NCI-H226 (cell line): ENCODE data around the gene DDX18.
"Not testable (repeated sequence)": the region's sequence is repeated elsewhere in the genome, so short reads cannot be mapped to it uniquely, and the experiment has no call there.

Experiments
- DNase-seq: peaks from one replicate; pipeline ENCODE4 v3.0.0-alpha.2; 2015

DDX18 gene

DNA sequence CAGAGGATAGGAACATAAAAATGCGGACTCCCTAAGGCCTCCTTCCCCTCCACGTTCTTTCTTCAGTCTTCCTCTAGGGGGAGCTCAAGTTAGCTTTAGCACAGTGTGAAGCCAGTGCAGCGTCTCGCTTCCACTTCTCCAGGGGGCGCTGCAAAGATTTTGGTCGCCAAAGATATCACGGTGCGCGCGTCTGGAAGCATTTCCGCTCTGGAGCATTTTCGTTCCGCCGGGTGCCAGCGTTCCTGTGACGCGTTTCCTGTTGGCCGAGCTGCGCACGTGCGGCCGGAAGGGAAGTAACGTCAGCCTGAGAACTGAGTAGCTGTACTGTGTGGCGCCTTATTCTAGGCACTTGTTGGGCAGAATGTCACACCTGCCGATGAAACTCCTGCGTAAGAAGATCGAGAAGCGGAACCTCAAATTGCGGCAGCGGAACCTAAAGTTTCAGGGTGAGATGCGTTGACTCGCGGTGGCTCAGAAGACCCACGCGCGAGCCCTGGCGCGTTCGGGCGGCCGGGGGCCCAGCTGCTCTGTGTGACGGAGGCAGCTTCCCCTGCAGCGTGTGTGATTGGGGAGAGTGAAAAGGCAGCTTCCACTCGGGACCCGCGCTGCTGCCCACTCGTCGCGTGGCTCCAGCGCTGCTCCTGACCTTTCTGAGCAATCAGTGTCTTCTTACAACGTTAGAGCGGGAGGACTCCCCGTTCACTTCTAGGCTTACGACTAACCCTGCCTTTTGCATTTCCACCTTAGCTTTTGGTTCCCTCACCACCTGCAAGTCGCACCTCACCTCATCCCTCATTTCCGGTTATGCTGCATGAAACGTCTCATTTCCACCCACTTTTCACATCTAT, at the start of gene DDX18:
Gene DDX18 (plus strand): TSS at position 275 of the 848 bp plus-strand sequence. CDS start 87 bp downstream, at position 362.
- DNase-seq: peak; percentile 94

DNA sequence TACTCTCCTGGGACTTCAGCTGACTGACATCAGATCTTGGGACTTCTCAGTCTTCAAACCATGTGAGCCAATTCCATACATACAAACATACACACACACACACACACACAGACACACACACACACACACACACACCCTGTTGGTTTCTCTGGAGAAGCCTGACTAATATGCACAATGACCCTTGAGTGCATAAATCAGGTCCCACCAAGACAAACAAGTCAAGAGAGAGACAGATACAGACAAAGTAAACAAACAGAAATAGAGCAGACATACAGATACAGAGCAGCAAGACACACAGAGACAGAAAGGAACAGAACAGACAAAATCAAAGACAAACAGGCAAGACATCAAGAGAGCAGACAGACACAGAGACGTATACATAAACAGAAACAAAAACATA, 43.8 kb upstream of the DDX18 start:
- DNase-seq: no peak

DNA sequence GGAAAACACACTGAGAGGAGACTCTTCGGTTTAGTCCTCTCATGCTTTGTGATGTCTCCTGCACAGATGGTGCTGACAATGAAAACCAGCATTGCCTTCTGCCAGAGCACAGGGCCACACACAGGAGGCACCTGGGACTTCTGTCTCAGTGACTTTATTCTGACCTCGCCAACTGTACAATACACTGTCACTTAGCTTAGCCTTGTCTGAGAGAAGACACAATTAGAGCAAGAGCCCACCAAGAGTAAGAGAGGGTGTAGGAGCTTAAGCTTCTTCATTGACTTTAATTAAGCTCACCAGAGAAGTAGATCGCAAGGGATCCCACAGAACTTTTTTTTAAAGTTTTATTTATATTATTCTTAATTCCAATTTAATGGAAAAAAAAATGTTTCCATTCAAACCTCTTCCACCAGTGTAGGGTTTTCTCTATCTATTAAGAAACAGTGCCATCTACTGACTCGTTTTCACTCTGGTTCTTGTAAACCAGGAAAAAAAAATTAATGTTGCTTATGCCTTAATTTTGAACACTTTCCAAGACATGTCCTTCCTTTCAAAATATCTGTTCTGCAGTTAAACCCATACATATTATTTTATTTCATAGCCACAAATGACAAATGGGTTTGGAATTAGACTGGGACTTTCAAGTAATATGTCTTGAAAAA, 42.4 kb upstream of the DDX18 start:
- no peak for DNase-seq

DNA sequence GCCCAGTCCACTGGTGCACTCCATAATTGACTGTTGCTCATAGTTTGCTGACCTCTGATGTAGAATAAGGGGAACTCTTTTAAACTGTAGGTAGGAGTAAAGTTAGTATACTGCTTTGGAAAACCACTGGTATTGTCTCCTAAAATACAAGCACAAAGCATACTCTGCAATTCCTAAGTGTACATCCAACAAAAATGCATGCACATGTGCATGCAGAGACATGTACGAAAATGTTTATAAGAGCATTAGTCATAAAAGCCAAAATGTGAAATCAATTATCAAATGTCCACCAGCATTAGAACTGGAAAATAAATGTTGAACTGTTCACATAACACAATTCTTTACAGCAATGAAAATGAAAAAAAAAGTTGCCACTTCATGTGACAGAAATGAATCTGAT, 39.8 kb upstream of the DDX18 start:
- DNase-seq: no peak

DNA sequence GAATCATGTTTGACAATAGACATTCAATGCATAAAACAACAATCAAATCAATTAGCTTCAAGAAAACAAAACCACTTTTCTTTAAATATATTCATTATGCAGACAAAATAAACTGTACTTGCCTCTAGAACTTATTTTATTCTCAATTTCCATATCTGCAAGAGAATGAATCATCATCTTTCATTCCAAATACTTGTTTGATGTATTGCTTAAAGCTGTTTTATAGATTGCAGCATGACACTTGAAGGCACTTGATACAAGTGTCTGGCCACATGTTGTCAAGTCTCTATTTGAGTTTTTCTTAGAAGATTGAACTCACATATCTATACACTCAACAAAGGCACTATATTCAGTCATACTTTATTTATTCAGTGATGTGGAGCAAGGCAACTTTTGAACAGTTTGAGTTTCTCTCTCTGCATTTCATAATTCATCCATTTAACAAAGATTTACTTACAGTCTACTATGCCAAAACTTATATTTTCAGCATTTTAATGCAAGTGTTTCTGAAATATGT, 38.7 kb upstream of the DDX18 start:
- no peak for DNase-seq

DNA sequence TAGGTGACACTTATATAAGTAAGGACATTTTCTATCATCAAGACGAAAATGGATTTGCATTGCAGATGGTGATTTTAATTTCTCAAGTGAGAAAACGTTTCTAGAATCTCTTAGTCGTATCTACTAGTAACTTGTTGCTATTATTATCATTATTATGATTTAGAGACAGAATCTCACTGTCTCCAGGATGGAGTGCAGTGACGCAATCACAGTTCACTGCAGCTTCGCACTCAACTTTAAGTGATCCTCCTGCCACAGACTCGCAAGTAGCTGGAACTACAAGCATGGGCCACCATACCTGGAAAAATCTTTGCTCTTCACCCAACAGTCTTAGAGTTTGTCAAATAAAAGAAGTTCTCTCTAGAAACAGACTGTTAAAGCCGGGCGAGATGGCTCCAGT, 37.6 kb upstream of the DDX18 start:
- no peak for DNase-seq

DNA sequence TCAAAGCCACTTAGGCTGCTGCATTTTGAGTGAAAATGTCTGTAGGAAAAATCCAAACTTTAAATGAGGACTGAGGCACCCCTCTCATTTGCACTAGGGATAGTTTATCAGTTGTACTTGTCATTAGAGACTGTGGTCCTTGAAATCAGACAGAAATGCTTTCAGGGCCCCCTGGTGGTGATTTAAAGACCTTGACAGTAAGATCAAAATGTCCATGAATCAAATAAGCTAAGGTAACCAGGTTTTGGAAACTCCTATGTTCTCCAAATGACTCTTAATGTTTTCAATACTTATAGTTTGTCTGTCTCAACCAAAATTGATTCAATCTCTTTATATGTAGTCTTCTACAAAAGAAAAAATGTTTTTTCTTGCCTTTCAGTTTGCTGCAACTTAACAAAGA, 28.8 kb upstream of the DDX18 start:
- DNase-seq: no peak

DNA sequence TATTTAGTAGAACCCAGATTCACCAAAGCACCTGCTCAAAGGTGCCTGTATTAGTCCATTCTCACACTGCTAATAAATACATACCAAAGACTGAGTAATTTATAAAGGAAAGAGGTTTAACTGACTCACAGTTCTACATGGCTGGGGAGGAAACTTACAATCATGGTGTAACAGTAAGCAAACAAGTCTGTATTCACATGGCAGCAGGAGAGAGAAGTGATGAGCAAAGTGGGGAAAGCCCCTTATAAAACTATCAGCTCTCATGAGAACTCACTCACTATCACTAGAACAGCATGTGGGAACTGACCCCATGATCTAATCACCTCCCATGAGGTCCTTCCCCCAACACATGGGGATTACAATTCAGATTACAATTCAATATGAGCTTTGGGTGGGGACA, 28.0 kb upstream of the DDX18 start:
- DNase-seq: no peak

DNA sequence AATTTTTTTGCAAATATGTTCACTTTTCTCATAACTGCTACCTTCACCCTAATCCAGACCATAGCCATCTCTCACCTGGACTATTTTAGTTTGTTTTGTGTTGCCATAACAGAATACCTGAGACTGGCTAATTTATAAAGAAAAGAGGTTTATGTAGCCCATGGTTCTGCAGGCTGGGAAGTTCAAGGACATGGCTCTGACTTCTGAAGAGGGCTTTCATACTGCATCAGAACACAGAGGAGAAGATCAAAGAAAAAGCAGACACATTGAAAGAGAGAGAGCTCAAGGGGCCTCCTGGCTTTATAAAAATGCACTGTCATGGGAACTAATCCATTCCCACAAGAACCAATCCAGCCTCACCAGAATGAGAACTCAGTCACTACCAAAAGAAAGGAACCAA, 25.0 kb upstream of the DDX18 start:
- DNase-seq: no peak

DNA sequence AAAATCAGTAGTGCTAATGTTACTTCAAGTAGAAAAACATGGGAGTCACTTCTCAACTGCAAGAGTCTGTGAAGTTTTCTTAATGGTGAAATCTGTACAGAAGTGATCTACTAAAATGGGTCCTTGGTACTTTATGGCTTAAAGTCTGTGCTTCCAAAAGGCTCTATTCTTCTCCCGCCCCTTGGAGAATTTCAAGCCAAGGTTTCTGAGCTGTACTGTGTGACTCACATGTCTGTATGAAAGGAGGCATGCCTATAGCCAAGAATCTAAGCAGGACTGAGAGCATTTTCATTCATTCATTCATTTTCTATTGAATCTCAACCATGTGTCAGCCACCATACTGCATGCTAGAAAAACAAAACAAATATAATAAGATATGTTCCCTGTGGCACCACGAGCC, 19.8 kb upstream of the DDX18 start:
- no peak for DNase-seq

DNA sequence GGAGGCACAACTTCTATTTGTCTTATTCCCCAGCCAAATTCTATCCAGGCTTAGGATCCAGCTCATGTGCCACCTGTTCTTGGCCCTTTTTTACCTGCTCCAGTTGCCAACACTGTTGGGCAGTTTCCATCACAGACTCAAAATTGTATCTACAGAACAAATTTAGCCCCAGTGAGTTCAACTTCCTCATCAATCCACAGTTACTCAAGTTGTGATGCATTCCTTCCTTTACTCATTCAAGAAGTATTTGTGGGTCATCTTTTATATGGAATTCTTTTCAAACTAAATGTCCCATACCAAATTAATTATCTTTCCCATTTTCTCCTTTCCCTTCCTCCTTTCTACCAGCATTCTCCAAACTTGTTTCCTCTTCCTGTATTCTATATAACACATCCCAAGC, 12.7 kb upstream of the DDX18 start:
- DNase-seq: no peak

DNA sequence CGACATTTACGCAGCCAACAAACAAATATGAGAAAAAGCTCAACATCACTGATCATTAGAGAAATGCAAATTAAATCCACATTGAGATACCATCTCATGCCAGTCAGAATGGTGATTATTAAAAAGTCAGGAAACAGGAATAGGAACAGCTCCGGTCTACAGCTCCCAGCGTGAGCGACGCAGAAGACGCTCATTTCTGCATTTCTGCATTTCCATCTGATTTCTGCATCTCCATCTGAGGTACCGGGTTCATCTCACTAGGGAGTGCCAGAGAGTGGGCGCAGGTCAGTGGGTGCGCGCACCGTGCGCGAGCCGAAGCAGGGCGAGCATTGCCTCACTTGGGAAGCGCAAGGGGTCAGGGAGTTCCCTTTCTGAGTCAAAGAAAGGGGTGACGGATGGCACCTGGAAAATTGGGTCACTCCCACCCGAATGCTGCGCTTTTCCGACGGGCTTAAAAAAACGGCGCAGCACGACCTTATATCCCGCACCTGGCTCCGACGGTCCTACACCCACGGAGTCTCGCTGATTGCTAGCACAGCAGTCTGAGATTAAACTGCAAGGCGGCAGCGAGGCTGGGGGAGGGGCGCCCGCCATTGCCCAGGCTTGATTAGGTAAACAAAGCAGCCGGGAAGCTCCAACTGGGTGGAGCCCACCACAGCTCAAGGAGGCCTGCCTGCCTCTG, 10.7 kb upstream of the DDX18 start:
- not testable (repeated sequence) for DNase-seq

DNA sequence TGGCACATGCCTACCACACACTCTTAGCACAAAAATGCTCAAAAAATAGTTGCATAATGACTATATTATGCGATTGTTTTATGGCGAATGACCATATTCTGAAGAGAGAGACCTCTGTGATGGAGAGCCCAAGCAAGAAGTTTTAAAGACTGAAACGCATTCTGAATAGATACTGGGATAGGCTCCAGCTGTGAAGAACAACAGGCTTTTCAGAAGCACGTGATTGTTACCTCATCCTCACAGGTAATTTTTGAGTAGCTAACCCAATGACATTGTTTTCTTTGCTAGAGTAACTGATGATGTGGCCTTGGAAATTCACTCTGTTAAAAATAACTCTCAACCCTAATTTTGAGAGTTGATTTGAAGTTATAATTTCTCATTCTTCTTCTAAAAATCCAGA, 2.0 kb upstream of the DDX18 start:
- no peak for DNase-seq

DNA sequence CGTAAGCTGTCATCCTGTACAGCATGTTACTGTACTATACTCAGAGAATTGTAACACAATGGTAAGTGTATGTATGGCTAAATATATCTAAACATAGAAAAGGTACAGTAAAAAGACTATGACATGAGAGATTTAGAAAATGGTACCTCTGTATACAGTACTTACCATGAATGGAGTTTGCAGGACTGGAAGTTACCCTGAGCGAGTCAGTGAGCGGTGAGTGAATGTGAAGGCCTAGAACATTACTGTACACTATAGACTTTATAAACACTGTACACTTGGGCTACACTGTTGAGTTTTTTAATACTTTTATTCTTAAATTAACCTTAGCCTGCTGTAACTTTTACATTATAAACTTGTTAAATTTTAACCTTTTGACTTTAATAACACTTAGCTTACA, 1.5 kb downstream of the DDX18 start:
- DNase-seq: no peak

DNA sequence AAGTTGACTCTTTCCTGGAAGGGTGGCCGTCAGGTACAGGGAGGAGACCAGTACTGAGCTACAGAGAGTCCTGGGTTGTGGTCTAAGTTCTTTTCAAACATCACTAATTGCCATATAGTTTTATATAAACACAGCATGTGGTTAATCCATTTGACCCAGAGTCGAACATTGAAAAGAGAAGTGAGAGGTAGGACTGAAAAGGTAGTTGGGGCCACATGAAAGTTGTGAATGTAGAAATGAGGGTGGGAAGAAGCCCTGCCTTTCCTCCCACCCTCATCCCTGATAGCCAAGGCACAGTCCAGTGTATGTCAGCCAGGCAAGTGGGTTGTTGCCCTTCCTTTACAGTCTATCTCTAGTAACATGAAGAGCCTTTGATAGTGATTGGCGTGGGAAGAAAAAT, 4.4 kb downstream of the DDX18 start:
- no peak for DNase-seq

DNA sequence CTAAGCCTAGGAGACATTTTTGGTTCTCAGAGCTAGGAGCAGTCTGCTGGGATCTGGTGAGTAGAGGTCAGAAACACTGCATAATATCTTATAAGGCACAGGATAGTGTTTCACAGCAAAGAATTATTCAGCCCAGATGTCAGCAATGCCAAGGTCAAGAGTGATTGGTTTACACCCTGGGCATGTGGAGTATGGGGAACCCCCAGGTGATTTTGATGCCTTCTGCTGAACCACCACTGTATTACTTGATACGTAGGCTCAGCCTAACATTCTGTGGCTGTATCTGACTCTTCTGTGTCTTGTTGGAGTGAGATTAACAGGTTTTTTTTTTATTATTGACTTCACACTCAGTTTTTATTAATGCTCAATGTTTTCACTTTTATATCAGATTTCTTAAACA, 6.0 kb downstream of the DDX18 start:
- DNase-seq: no peak

DNA sequence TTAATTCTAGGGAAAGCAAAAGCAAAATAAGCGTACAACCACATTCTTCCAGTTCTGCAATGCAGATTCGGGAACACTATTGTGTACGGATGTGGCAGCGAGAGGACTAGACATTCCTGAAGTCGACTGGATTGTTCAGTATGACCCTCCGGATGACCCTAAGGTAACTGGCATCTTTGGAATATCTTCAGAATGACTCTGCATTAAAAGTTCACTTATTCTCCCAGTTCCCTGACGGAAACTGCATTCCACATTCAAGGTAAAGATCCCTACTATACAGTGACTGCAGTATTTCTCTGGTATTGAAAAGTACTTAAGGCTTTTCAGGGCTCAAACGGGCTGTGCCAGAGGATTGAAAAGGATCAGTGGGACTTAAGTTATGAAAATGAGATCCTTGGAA, 10.9 kb downstream of the DDX18 start:
- no peak for DNase-seq

DNA sequence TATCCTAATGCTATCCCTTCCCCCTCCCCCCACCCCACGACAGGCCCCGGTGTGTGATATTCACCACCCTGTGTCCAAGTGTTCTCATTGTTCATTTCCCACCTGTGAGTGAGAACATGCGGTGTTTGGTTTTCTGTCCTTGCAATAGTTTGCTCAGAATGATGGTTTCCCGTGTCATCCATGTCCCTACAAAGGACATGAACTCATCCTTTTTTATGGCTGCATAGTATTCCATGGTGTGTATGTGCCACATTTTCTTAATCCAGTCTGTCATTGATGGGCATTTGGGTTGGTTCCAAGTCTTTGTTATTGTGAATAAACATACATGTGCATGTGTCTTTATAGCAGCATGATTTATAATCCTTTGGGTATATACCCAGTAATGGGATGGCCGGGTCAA, 13.0 kb downstream of the DDX18 start:
- DNase-seq: not testable (repeated sequence)

DNA sequence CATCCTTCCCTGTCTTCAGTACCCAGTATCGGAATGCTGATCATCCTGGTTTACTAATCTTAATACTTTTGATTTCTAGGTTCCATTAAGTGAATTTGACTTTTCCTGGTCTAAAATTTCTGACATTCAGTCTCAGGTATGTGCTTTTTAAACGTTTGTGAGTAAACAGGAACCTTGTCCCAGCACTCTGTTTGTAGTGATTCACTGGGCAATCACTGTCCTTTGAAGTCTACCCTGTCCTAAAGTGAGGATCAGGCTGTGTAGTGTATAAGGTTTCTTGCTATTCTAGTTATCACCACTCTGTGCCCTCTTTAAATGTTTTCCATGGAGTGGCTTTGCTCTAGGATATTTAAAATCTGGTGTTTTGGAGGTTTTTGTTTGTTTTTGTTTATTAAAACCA, 14.4 kb downstream of the DDX18 start:
- DNase-seq: no peak

DNA sequence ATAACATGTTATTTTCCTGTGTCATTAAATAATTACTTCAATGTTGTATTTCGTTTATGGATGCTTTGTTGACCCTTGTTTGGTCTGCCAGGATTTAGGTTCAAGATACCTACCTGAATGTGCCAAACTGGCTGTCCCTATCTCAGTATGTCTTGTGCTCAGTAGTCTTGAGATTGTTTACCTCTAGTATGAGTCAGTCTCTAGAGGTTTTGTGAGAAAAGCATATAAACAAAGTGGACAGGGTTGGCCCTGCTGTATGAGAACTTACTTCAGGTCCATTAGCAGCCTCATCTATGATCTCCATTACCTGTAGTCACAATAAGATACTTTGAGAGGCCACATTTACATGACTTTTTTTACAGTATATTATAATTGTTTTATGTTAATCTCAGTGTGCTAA, 17.8 kb downstream of the DDX18 start:
- DNase-seq: no peak

DNA sequence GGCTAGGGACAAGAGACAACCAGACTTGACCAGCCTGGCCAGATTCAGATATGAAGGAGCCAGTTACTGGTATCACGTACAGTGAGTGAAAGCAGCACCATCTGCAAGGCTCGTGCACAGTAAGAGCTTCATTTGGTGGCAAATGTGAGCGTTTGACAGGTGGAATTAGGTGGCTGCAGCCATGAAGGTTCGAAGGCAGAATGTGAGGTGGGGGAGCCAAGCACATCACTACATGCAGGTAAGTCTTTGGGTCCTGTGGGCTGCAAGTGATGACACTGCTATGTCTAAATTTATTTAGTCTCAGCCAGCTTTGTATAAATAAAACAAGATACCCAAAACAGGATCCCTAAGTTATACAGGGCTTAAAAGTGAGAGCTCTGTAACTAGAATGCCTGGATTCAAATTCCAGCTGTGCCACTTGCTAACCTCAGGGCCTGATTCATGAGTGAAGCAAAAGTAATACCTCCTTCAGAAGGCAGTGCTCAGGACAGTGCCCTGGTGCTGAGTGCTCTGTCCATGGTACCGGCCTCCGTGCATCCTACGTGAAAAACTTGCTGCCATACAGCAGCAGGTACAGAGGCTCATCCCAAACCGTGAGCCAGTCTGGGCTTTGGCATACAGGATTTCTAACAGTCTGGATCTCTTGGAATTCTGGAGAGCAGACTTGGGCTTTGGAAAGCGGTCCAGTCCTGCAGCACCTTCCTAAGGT, 18.6 kb downstream of the DDX18 start:
- DNase-seq: peak; percentile 32

DNA sequence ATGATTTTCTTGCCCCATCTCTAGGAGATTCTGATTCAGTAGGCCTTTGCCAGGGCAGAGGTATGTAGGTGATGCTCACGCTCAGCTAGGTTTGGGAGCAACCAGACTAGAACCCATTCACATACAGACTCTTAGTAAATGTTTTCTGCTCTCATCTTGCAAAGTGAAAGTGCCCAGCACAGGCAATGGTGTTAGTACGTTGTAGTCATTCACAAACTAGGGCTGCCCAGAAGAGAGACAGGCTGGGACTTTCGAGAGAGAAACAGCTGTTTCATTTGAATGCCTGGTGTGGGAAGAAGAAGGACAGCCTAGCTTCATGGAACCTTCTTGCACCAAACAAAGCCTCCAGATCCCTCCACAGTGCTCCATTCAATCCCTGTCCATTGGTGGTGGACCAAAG, 19.4 kb downstream of the DDX18 start:
- DNase-seq: no peak

DNA sequence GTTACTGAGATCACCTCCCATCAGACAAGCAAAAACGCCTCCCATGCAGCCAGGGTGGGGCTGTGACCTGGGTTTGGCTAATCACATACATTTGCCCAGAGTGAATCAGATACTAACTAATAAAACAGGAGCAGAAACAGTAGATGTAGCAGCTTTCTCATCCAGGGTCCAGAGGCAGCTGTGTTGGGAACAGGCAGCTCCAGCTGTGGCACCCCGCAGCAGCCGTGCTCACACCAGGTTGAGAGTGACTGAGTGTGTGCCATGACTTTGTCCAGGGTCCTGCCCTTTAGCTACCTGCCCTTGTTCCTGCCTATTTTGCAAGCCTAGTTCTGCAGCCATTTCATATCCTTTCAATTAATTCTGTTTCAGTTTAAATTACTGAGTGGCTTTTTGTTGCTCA, 20.5 kb downstream of the DDX18 start:
- DNase-seq: no peak
